Measurements from ENCODE around the gene JKAMP.

JKAMP gene

GRCh38 chr14:59461891-59462290, 22.4 kb upstream of the JKAMP start:
- ChIA-PET CTCF (interaction anchor here (0.7 to 1.8 kb wide), 3 partner anchors 17 to 428 kb away, joined by 3 read pairs; no protein-coding TSS in a partner anchor), POLR2A (no interaction called here)
- TF ChIP-seq CTCF (IDR thresholded peaks at IDR 0.05; ENCODE audit: control extremely low read depth, extremely low read depth, low read depth, missing control alignments), result no peak
- no peak for DNase-seq (ENCODE audit: extremely low spot score)

GRCh38 chr14:59463787-59464485, 20.4 kb upstream of the JKAMP start:
- DNase-seq (ENCODE audit: extremely low spot score), result peak; percentile 47
- no peak for TF ChIP-seq CTCF (IDR thresholded peaks at IDR 0.05; ENCODE audit: control extremely low read depth, extremely low read depth, low read depth, missing control alignments)
- CTCF ChIA-PET, result interaction anchor here (1.0 to 2.3 kb wide), 6 partner anchors 9 to 430 kb away, joined by 3 to 6 read pairs (median 4); partner anchors contain the start of genes JKAMP and L3HYPDH
- POLR2A ChIA-PET, result no interaction called here

- DNase-seq (ENCODE audit: extremely low spot score), result peak; percentile 80
- ChIA-PET CTCF (interaction anchor here (1.0 to 2.3 kb wide), 5 partner anchors 8 to 42 kb away, joined by 3 to 6 read pairs (median 5); partner anchors contain the start of genes JKAMP and L3HYPDH), POLR2A (no interaction called here)
- no peak for TF ChIP-seq CTCF (IDR thresholded peaks at IDR 0.05; ENCODE audit: control extremely low read depth, extremely low read depth, low read depth, missing control alignments)
Observed at GRCh38 chr14:59464486-59465315, 19.6 kb upstream of the JKAMP start.

GRCh38 chr14:59465316-59466135, 18.8 kb upstream of the JKAMP start, which contains the start of gene GPR135:
TSS of gene GPR135 (minus strand) at chr14:59465380. CDS start at chr14:59465226, 154 bp downstream.
- POLR2A ChIA-PET, result no interaction called here

GRCh38 chr14:59474172-59474571, 10.1 kb upstream of the JKAMP start:
- ChIA-PET POLR2A (no interaction called here), CTCF (interaction anchor here (1.4 to 5.0 kb wide), 3 partner anchors 10 to 23 kb away, joined by 5 to 34 read pairs (median 6); partner anchors contain the start of genes JKAMP and L3HYPDH)
- TF ChIP-seq CTCF (IDR thresholded peaks at IDR 0.05; ENCODE audit: control extremely low read depth, extremely low read depth, low read depth, missing control alignments), result no peak
- DNase-seq (ENCODE audit: extremely low spot score), result no peak

More at GRCh38 chr14:59465316-59466135, 18.8 kb upstream of the JKAMP start, which contains the start of gene GPR135:
- CTCF ChIA-PET, result interaction anchor here (0.8 to 2.3 kb wide), 3 partner anchors 15 to 41 kb away, joined by 3 to 6 read pairs (median 4); partner anchors contain the start of genes JKAMP and L3HYPDH
- no peak for TF ChIP-seq CTCF (IDR thresholded peaks at IDR 0.05; ENCODE audit: control extremely low read depth, extremely low read depth, low read depth, missing control alignments)
- DNase-seq (ENCODE audit: extremely low spot score), result no peak
